HG03025 (cell line): ENCODE data around the gene ANKRD33B.
"Not testable (repeated sequence)": the region's sequence is repeated elsewhere in the genome, so short reads cannot be mapped to it uniquely, and the experiment has no call there.

Experiments
- ATAC-seq: cut with Tn5 transposase; IDR thresholded peaks from one replicate; pipeline ENCODE4 v1.9.1; 2021; ENCODE audit warnings: mild to moderate bottlenecking, moderate library complexity; ENCODE audit not compliant: unreplicated experiment, low FRiP score

ANKRD33B gene

GRCh38 chr5:10563945-10564837, at the start of gene ANKRD33B:
Gene ANKRD33B, plus strand, starts transcription at chr5:10564070. Its CDS starts 398 bp downstream, at chr5:10564468.
- peak; percentile 41 for ATAC-seq

- not testable (repeated sequence) for ATAC-seq
These were observed 49.3 kb upstream of the ANKRD33B start for GRCh38 chr5:10514572-10514971.

GRCh38 chr5:10515492-10515891, 48.4 kb upstream of the ANKRD33B start:
- no peak for ATAC-seq

- no peak for ATAC-seq
These were observed 45.5 kb upstream of the ANKRD33B start for GRCh38 chr5:10518347-10518746.

- no peak for ATAC-seq
These were observed 44.1 kb upstream of the ANKRD33B start for GRCh38 chr5:10519729-10520128.

GRCh38 chr5:10520706-10521105, 43.2 kb upstream of the ANKRD33B start:
- no peak for ATAC-seq

- ATAC-seq = no peak
These were observed 42.2 kb upstream of the ANKRD33B start for GRCh38 chr5:10521466-10522223.

GRCh38 chr5:10522224-10522611, 41.7 kb upstream of the ANKRD33B start:
- no peak for ATAC-seq

- no peak for ATAC-seq
These were observed 39.3 kb upstream of the ANKRD33B start for GRCh38 chr5:10524376-10525123.

- no peak for ATAC-seq
These were observed 38.8 kb upstream of the ANKRD33B start for GRCh38 chr5:10525124-10525495.

- ATAC-seq = no peak
These were observed 36.5 kb upstream of the ANKRD33B start for GRCh38 chr5:10527281-10527950.

- ATAC-seq = no peak
These were observed 35.6 kb upstream of the ANKRD33B start for GRCh38 chr5:10528056-10528816.

GRCh38 chr5:10528827-10529226, 35.0 kb upstream of the ANKRD33B start:
- ATAC-seq = no peak

GRCh38 chr5:10530601-10531320, 33.1 kb upstream of the ANKRD33B start:
- ATAC-seq = no peak

GRCh38 chr5:10532421-10532820, 31.4 kb upstream of the ANKRD33B start:
- no peak for ATAC-seq

GRCh38 chr5:10533226-10533625, 30.6 kb upstream of the ANKRD33B start:
- ATAC-seq = no peak

- no peak for ATAC-seq
These were observed 29.0 kb upstream of the ANKRD33B start for GRCh38 chr5:10534561-10535530.

- no peak for ATAC-seq
These were observed 27.4 kb upstream of the ANKRD33B start for GRCh38 chr5:10536511-10536910.
